NCI-H2081 treated with DMSO at 0.1 percent for 48 hours (cell line): ENCODE data around the gene MTA2.
"Not testable (repeated sequence)": the region's sequence is repeated elsewhere in the genome, so short reads cannot be mapped to it uniquely, and the experiment has no call there.

Experiments used
- DNase-seq: peaks from one replicate; lab custom pipeline; 2025; lab: John Stamatoyannopoulos, UW

Gene MTA2

DNA sequence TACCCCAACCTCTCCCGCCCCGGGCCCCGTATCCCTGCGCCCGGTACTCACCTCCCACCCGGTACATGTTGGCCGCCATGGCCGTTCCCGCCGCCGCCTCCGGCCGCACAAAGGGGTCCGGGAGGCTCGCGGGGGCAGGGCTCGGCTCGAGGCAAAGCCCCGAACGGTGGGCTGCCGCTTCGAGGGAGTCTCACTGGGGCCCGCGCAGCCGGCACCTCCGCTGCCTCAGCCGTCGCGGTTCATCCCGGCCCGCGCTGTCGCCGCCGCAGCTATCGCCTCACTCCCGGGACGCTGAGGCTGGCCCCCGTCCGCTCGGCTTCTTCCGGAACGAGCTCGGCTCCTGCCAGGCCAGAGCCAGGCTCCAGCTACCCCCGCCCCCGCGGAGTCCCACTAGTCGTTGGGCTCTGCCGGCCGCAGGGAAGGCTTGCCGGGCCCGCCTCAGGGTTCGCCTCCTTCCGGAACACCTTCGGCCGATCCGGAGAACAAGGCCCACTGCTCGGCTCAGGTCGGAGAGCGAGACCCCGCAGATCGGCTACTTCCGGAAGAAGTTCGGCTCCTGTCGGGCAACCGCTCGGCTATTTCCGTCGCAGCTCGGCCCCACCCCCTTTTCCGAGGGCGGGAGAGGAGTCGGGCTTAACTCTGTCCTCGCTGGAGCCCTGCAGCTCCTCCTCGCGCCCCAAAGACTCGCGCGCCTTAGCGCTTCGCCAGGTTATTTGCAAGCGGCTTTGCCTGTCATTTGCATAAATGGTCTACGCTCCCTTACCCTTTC, at the start of gene MTA2:
Gene MTA2, minus strand, starts transcription at position 494 of the 769 bp plus-strand sequence. Its CDS starts 415 bp downstream, at position 79.
- peak; percentile 95 for DNase-seq

DNA sequence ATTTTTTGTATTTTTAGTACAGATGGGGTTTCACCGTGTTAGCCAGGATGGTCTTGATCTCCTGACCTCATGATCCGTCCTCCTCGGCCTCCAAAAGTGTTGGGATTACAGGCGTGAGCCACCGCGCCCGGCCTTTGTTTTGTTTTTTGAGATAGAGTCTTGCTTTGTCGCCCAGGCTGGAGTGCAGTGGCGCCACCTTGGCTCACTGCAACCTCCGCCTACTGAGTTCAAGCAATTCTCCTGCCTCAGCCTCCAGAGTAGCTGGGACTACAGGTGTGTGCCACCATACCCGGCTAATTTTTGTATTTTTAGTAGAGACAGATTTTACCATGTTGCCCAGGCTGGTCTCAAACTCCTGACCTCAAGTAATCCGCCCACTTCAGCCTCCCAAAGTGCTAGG, 48.6 kb upstream of the MTA2 start:
- DNase-seq: not testable (repeated sequence)

DNA sequence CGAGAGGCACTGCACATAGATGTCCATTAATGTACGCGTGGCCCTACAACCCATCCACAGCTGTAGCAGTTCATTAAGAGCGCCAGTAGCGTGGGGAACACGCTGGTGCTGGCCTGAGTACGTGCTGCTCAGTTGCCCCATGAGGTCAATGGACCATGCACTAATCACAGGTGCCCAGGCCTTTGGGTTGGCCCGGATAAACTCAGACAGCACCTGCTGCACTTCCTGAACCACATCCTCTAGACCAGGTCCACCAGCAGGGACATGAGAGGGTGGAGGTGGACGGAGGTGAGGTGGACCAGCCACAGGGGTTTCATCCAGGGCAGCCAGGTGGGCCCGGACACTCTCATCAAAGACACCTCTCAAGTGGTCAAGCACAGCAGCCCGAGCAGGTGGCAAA, 47.8 kb upstream of the MTA2 start:
- no peak for DNase-seq

DNA sequence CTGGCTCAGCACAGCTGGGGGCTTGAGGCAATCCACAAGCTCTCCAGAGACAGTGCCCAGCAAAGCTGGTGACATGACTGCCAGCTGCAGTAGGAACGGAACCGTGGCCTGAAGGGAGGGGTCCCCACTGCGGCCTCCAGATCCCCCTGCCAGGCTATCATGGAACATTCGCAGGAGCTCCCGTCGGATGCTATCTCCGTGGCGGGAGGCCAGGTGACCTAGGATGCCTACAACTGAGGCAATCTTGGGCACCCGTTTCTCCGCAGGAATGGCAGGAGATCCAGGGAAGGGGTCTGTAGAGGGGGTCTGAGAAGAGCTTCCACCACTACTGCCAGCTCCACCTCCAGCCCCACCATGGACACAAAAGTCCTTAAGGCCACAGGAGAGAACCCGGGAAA, 47.3 kb upstream of the MTA2 start:
- no peak for DNase-seq

DNA sequence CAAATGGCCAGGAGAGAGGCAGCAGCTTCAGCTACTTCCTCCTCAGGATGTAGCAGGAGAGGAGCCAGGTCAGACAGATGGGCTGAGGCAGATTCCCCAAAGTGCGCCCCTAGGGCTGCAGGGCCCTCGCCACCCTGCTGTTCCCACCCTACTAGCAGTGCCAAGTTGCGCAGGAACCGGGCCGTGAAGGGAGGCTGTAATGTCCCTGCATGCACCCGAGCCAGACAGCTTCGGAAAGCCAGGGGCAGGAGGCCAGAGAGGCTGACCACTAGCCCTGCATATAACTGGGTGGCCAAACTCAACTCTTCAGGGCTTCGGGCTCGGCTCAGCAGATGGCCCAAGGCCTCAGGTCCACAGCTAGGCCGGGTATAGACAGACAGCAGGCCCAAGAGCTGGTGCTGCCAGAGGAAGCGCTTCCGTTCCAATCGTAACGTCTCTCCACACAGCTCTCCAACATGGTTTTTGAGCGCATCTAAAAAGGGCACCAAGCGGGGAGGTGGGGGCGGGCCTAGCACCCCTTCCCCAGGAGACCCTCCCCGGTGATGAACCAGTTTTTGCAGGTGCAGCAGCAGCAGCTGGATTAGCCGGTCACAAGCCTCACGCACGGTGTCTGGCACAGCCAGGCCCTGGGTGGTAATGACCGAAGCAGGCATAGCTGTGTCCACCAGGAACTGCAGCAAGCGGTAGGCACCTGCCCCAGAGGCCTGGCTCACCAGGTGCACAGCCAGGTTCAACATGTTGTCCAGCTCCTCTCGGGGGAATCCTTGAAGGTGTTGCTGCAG, 46.7 kb upstream of the MTA2 start:
- no peak for DNase-seq

DNA sequence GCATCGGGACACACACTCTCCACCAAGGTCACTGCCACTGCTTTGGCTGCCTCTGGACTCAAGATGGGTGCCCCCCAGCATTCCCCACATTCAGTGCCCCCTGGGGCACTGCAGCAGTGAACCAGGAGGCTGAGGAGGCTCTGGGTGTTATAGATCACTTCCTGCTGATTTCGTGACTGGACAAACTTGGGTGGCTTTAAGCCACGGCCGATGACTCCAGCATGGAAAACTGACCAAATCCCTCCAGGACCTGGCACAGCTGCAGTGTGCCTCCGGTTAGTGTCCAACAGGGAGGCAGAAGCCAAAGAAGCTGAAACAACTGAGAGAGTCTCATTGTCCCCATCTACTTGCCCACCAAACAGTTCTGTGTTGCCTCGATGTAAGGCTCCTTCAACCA, 45.9 kb upstream of the MTA2 start:
- no peak for DNase-seq

DNA sequence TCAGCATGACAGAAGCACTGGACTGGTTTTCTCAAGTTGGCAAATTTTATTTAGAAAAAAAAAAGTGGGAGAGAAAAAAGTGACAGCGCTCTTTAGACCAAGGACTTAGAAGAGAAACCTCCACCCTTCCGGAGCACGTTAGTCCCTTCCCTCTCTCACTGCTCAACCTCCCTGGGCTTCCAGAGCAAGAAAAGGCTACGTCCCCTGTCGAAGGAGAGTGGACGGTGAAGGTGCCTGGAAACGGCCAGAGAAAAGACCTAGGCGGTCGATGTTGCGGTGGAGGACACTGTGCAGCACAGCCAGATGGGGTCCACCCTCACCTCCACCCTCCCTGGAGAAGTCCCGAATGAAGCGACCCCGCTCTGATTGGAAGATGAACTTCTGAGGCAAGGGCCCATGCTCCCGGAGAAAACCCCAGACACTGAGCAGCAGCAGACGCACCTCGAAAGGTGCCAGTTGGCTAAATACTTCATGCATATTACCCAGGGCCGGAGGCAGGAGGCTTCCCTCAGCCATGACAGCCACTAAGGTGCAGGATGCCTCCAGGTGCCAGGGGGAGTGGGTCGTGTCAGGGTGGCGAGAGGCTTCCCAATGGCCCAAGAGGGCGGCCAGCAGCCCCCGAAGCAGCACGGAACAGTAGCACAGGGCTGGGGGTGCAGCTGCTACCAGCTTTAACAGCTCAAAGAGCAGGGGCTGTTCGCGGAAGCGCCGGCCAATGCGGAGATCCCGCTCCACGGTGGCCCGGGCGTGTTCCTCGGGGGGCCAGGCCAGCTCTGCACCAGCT, 45.4 kb upstream of the MTA2 start:
- DNase-seq: no peak

DNA sequence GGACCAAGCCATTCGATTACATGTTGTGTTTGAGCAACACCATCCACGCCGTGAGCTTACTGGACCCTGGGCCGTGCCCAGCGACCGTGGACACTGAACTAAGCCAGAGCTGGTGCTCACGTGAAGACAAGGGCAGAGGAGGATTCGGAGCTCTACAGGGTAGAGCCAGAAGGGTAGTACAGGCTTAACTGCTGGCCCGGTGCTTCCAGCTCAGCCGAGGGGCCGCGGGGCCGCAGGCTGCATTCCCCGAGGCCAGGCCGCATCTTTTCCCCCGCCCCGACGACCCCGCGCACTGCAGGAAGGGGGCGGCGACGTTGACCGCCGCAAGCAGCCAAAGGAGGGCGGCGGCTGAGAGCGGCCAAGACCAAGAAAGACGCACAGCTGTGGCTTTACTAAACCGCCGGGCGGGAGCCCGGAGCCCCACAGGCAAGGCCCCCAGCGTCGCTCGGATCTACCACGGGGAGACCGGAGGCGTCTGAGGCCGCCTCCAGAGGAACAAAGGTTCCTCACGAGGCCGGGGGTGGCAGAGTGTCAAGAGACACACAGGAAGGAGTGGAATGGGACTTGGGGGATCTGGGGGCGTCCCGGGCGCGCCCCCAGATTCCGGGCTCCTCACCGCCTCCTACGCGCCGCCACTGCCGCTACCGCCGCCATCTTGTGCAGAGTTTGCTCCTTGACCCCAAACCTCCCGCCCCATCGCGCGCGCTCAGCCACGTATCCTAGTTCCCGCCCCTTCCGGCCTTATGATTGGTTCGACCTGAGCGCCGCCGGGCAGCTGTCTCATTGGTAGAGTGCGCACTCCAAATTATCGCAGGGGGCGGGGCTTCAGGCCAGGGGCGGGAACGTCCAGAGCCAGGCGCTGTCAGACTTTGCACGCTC, 44.5 kb upstream of the MTA2 start, which contains the start of gene GANAB:
Gene GANAB, minus strand, starts transcription at position 668 of the 879 bp plus-strand sequence. Its CDS starts 14 bp downstream, at position 654.
- peak; percentile 82 for DNase-seq

DNA sequence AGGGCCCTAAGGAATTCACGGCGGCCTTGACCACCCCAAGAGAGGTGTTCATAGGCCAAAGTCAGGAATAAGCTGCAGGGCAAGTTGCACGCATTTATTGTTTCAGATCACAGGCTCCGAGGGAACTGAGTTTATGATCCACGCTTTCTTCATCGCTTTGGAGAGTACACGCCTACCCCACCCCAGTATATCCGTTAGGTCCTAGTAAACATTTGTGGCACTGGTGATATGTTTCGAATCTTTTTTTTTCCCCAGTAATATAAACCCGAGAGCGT, 43.9 kb upstream of the MTA2 start:
- no peak for DNase-seq

DNA sequence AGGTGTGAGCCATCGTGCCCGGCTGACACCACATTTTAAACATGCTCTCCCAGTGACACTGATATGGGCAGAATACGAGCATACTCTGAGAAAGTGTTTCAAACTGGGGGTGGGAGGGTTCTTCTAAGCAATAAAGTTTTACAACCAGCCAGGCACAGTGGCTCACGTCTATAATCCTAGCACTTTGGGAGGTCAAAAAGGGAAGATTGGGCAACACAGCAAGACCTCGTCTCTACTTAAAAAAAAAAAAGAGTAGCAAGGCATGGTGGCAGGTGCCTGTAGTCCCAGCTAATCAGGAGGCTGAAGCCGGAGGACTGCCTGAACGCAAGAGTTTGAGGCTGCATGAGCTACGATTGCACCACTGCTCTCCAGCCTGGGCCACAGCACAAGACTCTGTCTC, 42.6 kb upstream of the MTA2 start:
- no peak for DNase-seq

DNA sequence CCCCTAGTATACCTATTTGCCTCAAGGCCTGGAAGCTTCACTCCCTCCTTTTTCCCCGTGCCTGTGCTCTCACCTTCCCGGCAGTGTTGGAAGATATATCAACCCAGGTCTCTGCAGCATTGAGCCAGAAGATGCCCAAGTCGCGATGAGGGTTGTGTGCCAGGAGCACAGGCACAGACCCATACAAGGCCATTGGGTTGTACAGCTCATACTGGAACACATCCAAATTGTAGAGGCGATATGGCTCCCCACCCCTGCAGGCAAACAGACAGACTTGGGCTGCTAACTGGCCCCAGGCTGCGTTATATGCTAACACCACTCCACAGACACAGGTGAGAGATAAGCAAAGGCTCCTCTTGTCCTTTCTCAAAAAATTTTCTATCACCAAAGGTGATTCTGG, 30.8 kb upstream of the MTA2 start:
- DNase-seq: no peak

DNA sequence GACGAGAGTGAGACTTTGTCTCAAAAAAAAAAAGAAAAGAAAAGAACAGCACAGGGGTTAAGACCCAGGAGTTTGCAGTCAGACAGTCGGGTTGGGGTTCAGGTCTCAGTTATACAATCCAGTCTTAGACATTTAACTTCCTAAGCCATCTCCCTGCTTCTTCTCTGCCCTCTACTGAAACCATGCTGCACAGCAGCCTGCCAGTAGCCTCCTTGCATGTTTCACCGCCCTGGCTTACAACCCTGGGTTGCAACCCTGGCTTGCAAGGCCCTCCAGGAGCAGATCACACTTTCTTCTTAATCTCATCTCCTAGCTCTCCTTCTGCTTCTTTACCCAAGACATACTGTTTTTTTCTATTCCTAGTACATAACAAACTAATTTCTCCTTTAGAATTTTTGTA, 26.0 kb upstream of the MTA2 start:
- no peak for DNase-seq

DNA sequence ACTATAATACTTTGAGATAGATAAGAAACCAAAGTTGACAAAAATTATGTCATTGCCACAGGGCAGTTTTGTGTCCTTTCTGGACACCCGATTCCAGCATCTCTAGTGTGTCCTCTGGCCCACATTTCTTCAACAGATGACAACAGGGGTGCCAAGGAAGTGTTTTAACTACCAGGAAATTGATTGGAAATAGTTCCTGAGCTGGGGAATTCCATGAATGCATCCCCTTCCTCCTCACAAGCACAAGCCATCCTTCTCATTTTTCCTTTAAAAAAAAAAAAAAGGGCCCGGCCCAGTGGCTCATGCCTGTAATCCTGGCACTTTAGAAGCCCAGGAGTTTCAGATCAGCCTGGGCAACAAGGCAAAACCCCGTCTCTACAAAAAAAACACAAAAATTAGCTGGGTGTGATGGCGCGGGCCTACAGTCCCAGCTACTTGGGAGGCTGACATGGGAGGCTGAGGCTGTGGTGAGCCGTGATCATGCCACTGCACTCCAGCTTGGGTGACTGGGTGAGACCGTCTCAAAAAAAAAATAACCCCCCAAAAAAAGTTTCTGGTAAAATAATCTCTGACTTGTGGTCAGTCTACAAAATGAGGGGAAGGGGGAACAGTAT, 20.9 kb upstream of the MTA2 start:
- no peak for DNase-seq

DNA sequence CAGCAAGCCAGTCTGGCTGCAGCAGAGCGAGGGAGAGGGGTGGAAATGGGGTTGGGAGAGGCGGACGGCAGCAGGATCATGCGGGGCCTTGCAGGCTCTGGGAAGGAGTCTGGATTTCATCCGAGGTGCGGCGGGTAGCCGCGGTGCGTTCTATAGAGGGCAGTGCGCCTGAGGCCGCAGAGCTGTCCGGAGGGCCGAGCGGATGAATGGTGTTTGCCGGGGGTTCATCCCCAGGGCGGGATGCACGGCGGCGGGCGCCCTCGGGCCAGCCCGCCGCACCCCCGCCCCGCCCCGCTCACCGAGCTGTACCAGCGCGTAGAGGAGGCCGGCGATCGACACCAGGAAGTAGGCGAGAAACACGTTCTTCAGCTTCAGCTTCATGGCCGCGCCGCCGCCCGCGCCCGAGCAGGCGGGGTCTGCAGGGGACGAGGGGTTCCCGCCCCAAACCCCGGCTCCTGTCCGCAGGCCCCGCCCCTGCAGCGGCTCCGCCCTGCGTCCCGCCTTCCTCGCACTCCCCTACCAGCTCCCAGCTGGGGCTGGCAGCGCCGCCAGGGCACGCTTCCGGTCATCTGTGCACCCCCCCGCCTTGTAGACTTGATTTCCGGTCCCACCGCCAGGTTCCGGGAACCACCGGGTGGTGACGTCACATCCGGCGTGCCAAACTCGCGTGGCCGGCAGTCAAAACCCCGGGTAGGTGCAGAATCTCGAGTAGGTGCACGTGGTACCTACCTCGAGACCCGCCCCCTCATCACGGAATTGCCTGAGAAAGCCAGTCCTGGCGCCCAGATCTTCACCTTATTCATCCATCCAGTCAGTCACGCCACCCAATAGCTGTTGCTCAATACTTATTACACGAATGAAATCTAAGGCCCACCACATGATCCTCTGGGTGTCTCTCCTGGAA, 20.2 kb upstream of the MTA2 start, which contains the start of gene B3GAT3:
Gene B3GAT3, minus strand, starts transcription at position 420 of the 904 bp plus-strand sequence. Its CDS starts 39 bp downstream, at position 381.
- peak; percentile 90 for DNase-seq

DNA sequence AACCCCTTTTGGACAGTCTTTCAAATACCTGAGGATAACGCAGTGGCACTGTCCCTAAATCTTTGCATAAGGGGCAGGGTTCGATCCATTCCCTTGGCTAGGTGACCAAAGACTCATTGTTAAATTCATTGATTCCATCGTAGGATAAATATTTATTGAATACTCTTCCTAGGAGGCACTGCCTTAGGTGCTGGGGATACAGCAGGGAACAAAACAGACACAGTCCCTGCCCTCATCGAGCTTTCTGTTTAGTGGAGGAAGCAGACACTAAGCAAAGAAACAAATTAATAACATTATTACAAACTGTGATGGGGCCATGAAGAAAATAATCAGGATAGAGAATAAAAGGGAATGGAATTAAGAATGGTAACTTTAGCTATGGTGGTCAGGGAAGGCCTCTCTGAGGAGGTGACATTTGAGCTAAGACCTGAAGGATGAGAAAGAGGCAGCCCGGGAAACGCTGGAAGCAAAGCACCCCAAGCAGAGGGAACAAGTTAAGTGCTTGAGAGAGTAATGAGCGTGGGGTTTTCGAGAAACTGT, 19.4 kb upstream of the MTA2 start:
- no peak for DNase-seq

DNA sequence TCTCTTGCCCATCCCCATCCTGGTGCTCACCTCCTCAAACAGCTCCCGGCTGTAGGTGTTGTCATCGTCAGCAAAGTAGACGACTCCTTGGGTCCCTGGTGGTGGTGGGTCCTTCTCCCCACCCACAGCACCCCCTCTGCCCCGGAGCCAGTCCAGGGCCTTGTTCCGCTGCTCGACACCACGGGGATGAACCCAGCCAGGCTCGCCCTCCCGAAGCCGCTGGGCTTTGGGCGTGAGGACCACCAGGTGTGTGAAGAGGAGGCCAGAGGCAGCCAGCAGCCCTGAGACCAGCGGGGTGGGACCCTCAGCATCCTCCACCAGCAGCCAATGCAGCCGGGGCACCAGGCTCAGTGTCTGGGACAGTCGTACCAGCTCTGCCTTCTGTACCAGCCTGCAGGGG, 15.3 kb upstream of the MTA2 start:
- not testable (repeated sequence) for DNase-seq

DNA sequence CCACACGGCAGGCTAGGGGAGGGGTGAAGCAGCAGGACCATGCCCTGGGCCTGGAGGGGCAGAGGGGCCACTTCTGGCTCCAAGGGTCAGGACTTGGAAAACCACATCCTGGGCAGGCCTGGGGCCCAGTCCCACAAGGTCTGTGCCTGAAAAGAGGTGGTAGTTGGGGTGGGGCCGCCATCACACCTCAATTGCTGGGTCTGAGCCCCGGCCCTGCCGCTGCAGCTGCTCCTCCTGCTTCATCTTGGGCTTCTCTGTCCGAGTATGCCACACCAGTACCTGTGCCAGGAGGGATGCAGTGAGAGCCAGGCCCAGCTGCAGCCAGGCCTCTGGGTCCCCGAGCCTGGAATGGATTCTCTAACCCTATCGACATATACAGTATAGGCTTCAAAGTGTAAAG, 13.9 kb upstream of the MTA2 start:
- no peak for DNase-seq

DNA sequence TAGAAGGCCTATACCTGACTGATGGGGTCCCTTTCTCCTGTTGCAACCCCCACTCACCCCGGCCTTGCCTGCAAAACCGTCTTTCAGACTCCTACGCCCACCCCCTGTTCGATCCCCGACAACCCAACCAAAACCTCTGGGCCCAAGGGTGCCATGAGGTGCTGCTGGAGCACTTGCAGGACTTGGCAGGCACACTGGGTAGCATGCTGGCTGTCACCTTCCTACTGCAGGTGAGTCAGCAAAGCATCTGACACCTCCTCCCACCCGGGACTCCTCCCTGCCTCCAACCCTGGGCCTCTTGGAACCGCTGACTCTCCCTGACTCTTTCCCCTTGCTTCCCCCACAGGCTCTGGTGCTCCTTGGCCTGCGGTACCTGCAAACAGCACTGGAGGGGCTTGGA, 12.6 kb upstream of the MTA2 start:
- no peak for DNase-seq

DNA sequence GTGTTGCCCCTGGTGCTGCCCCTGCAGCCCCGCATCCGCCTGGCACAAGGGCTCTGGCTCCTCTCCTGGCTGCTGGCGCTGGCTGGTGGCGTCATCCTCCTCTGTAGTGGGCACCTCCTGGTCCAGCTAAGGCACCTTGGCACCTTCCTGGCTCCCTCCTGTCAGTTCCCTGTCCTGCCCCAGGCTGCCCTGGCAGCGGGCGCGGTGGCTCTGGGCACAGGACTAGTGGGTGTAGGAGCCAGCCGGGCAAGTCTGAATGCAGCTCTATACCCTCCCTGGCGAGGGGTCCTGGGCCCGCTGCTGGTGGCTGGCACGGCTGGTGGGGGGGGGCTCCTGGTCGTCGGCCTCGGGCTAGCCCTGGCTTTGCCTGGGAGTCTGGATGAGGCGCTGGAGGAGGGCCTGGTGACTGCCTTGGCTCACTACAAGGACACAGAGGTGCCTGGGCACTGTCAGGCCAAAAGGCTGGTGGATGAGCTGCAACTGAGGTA, 11.7 kb upstream of the MTA2 start:
- DNase-seq: no peak
